Sigmoid colon (tissue), 7 donors: Measurements from ENCODE around the gene GRAMD1B. TPM values are rescaled to one million over a fixed set of nuclear protein-coding genes. Genes with fewer than 3 reads are reported as not detected.
A peak's percentile ranks its signal among the peaks of the same experiment; 100 is the strongest.

Experiments
- DNase-seq: peaks from one replicate; pipeline ENCODE4 v3.0.0-alpha.2; 2019
- H3K27ac ChIP-seq, 4 donors: fragments of 200-600 bp; sonication (generic); one replicate each; pipeline ENCODE4 v1.5.1; 2016 to 2019; ENCODE audit warnings: mild to moderate bottlenecking in 1 of 4
- H3K27me3 ChIP-seq, 3 donors: fragments of 200-600 bp; sonication (generic); one replicate each; pipeline ENCODE4 v1.5.1; 2019; ENCODE audit warnings: mild to moderate bottlenecking in 1 of 3
- H3K36me3 ChIP-seq, 4 donors: fragments of 200-600 bp; sonication (generic); one replicate each; pipeline ENCODE4 v1.5.1; 2016 to 2019
- H3K4me1 ChIP-seq, 4 donors: fragments of 200-600 bp; sonication (generic); one replicate each; pipeline ENCODE4 v1.5.1; 2017 to 2019
- H3K4me3 ChIP-seq, 4 donors: fragments of 200-600 bp; sonication (generic); one replicate each; pipeline ENCODE4 v1.5.1; 2017 to 2019; ENCODE audit warnings: mild to moderate bottlenecking in 2 of 4, moderate library complexity in 1 of 4
- H3K9me3 ChIP-seq, 4 donors: fragments of 200-600 bp in 3 of 4; sonication (generic) in 3 of 4; one replicate each; pipeline versions ENCODE4 v1.5.1 to v1.6.1; 2013 to 2019
- EP300 ChIP-seq, 4 donors: sonication (generic); formaldehyde crosslinking; IDR thresholded peaks; one replicate each; pipeline ENCODE4 v1.6.1; 2017; ENCODE audit warnings: antibody characterized with exemption in 4 of 4
- POLR2A ChIP-seq, 2 donors: fragments of 450-650 bp; IDR thresholded peaks; one replicate each; pipeline ENCODE4 v1.6.1; 2016; ENCODE audit warnings: antibody characterized with exemption in 2 of 2, mild to moderate bottlenecking in 2 of 2, moderate library complexity in 2 of 2
- POLR2AphosphoS5 ChIP-seq, 4 donors: sonication (generic); formaldehyde crosslinking; IDR thresholded peaks; one replicate each; pipeline ENCODE4 v1.6.1; 2017; ENCODE audit warnings: antibody characterized with exemption in 4 of 4
- WGBS, 2 donors: extraction: QIAGEN DNeasy Blood & Tissue Kit; methylation state at CpG; one replicate each; pipeline ENCODE4 v1.1.7; 2013; 5-methylcytosine and 5-hydroxymethylcytosine counted together
- intact Hi-C: fragments of 100-400 bp; cut with DNase I; formaldehyde crosslinking; loops from one replicate; pipeline ENCODE4 v1.15.1; 2023
- polyA plus RNA-seq, 3 donors: library from polyadenylated mRNA; stranded (reverse); fragments of 200-250 nt; gene quantifications; one replicate each; pipeline ENCODE4 v1.2.3, GENCODE V29; 2013
- total RNA-seq, 4 donors: library from RNA; depleted of rRNA; stranded (reverse); fragments of >200 nt; gene quantifications; one replicate each; pipeline ENCODE4 v1.1.0, GENCODE V29; 2016
- TF ChIP-seq, protein P1 (sequence below), 4 experiments: fragments of 450-650 bp in 3 of 4; fragments of 200-600 bp in 1 of 4; IDR thresholded peaks; one replicate each; pipeline ENCODE4 v1.5.1; 2016 to 2019; ENCODE audit warnings: antibody characterized with exemption in 4 of 4, mild to moderate bottlenecking in 3 of 4, moderate library complexity in 2 of 4
- donor health status: healthy with polysubstance abuse.
- donor health status: Bipolar disorder and iron deficiency.
- donor health status: healthy.

GRAMD1B gene
- total and polyA plus RNA-seq, 7 donors = 1.8 to 5.0 (median 3.5) TPM

- intact Hi-C loops = no loop called here
- Histone ChIP-seq H3K4me1 (no peaks in the 10 kb centered on the region), H3K27me3 (no peaks in the 10 kb centered on the region), H3K9me3 (no peaks in the 10 kb centered on the region), H3K4me3 (no peak overlapping the region), H3K27ac (no peak overlapping the region), H3K36me3 (no peaks in the 10 kb centered on the region)
- TF ChIP-seq POLR2AphosphoS5 (IDR thresholded peaks at IDR 0.05) = no peak
- no peak for TF ChIP-seq EP300 (IDR thresholded peaks at IDR 0.05)
- 66 to 84% methylated on average over 7 of the region's 7 CpGs for WGBS, 2 donors
- no peak for DNase-seq
Observed at GRCh38 chr11:123469089-123469488, 39.0 kb downstream of the GRAMD1B start.

GRCh38 chr11:123469586-123469985 is 39.5 kb downstream of the GRAMD1B start:
- intact Hi-C loops = no loop called here
- TF ChIP-seq POLR2A (IDR thresholded peaks at IDR 0.05) = no peak
- TF ChIP-seq, protein P1, sequence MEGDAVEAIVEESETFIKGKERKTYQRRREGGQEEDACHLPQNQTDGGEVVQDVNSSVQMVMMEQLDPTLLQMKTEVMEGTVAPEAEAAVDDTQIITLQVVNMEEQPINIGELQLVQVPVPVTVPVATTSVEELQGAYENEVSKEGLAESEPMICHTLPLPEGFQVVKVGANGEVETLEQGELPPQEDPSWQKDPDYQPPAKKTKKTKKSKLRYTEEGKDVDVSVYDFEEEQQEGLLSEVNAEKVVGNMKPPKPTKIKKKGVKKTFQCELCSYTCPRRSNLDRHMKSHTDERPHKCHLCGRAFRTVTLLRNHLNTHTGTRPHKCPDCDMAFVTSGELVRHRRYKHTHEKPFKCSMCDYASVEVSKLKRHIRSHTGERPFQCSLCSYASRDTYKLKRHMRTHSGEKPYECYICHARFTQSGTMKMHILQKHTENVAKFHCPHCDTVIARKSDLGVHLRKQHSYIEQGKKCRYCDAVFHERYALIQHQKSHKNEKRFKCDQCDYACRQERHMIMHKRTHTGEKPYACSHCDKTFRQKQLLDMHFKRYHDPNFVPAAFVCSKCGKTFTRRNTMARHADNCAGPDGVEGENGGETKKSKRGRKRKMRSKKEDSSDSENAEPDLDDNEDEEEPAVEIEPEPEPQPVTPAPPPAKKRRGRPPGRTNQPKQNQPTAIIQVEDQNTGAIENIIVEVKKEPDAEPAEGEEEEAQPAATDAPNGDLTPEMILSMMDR (IDR thresholded peaks at IDR 0.05) = no peak
- TF ChIP-seq EP300 (IDR thresholded peaks at IDR 0.05) = no peak
- no peak for TF ChIP-seq POLR2AphosphoS5 (IDR thresholded peaks at IDR 0.05)
- no peak overlapping the region for H3K4me3 ChIP-seq
- DNase-seq = no peak
- H3K27me3 ChIP-seq = no peaks in the 10 kb centered on the region
- no peaks in the 10 kb centered on the region for H3K9me3 ChIP-seq
- H3K27ac ChIP-seq = no peak overlapping the region
- WGBS, 2 donors = 95 to 98% methylated on average over 1 of the region's 1 CpG
- no peaks in the 10 kb centered on the region for H3K36me3 ChIP-seq
- H3K4me1 ChIP-seq = no peaks in the 10 kb centered on the region

- no peak overlapping the region for H3K4me3 ChIP-seq
- no peaks in the 10 kb centered on the region for H3K36me3 ChIP-seq
- no peaks in the 10 kb centered on the region for H3K4me1 ChIP-seq
- no peaks in the 10 kb centered on the region for H3K9me3 ChIP-seq
- peak; percentile 1 for DNase-seq
- no peaks in the 10 kb centered on the region for H3K27me3 ChIP-seq
- no peak for TF ChIP-seq POLR2A (IDR thresholded peaks at IDR 0.05)
- TF ChIP-seq, protein P1 (IDR thresholded peaks at IDR 0.05) = no peak
- no peak for TF ChIP-seq EP300 (IDR thresholded peaks at IDR 0.05)
- no peak for TF ChIP-seq POLR2AphosphoS5 (IDR thresholded peaks at IDR 0.05)
- intact Hi-C loops = loop anchor here (10.0 kb wide), 2 partner anchors 66 to 366 kb away; no protein-coding TSS in a partner anchor
- WGBS, 2 donors = 91 to 92% methylated on average over 4 of the region's 4 CpGs
- no peak overlapping the region for H3K27ac ChIP-seq
Observed at GRCh38 chr11:123470842-123471241, 40.8 kb downstream of the GRAMD1B start.

- no peak for TF ChIP-seq POLR2A (IDR thresholded peaks at IDR 0.05)
- no peak for TF ChIP-seq EP300 (IDR thresholded peaks at IDR 0.05)
- TF ChIP-seq, protein P1 (IDR thresholded peaks at IDR 0.05) = no peak
- WGBS, 2 donors = 84 to 89% methylated on average over 8 of the region's 8 CpGs
- H3K27ac ChIP-seq = no peak overlapping the region
- no peaks in the 10 kb centered on the region for H3K4me1 ChIP-seq
- H3K9me3 ChIP-seq = no peaks in the 10 kb centered on the region
- no peaks in the 10 kb centered on the region for H3K36me3 ChIP-seq
- no peaks in the 10 kb centered on the region for H3K27me3 ChIP-seq
- no peak overlapping the region for H3K4me3 ChIP-seq
- DNase-seq = peak; percentile 8
- intact Hi-C loops = loop anchor here (10.0 kb wide), 2 partner anchors 68 to 368 kb away; no protein-coding TSS in a partner anchor
Observed at GRCh38 chr11:123472236-123472935, 42.3 kb downstream of the GRAMD1B start.

DNA sequence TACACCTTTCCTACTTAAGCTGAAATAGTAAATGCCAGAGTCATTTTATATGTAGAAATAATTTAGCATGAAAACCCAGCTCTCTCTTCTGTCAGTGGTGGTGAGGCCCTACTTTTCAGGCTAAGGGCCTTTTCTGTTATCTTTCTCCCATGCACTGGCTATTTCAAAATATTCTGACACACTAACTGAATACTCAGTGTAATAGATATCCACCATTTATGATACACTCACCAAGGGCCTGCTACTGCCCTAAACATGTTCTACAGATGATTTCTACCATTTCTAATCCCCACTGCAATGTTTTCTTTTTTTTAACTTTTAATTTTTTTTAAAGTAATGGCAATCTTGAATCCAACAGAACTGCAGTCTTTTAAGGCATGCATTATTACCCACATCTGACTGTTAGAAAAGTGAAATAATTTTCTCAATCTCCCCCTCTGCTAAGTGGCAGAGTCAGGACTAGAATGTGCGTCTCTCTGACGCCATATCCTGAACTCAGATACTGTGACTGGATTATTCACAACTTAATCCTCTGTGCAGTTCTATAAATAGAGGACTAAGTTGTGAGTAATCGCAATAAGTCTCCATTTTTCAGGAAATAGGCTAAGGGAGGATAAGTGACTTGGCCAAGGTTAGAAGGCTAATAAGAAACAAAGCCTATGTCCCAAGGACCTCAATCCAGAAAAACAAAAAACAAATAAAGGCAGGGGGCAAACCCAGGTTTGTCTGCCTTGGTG is 44.0 kb downstream of the GRAMD1B start:
- H3K9me3 ChIP-seq = no peaks in the 10 kb centered on the region
- TF ChIP-seq EP300 (IDR thresholded peaks at IDR 0.05) (no peak), POLR2AphosphoS5 (IDR thresholded peaks at IDR 0.05) (no peak), POLR2A (IDR thresholded peaks at IDR 0.05) (no peak)
- TF ChIP-seq, protein P1 (IDR thresholded peaks at IDR 0.05) = no peak
- no peak overlapping the region for H3K27ac ChIP-seq
- intact Hi-C loops = loop anchor here (10.0 kb wide), 2 partner anchors 69 to 369 kb away; no protein-coding TSS in a partner anchor
- peak; percentile 0 for DNase-seq
- 80 to 84% methylated on average over 3 of the region's 3 CpGs for WGBS, 2 donors
- no peaks in the 10 kb centered on the region for H3K36me3 ChIP-seq
- no peaks in the 10 kb centered on the region for H3K4me1 ChIP-seq
- H3K4me3 ChIP-seq = no peak overlapping the region
- H3K27me3 ChIP-seq = no peaks in the 10 kb centered on the region
